ENCODE data around the gene CYP4F8. TPM values are rescaled to one million over a fixed set of nuclear protein-coding genes. Genes with fewer than 3 reads are reported as not detected.
"Not testable (repeated sequence)": the region's sequence is repeated elsewhere in the genome, so short reads cannot be mapped to it uniquely, and the experiment has no call there.

Gene CYP4F8
- total RNA-seq, 2 experiments from 2014 or later = not detected

- H3K27me3 Mint-ChIP-seq = no peaks in the 10 kb centered on the region
- Histone ChIP-seq H3K27me3 (ENCODE audit: control insufficient read depth in 1 of 2, insufficient read depth in 2 of 2, low read length in 2 of 2) (peaks cover 0 to 2% of the 10 kb centered on the region in 2 experiments), H3K36me3 (ENCODE audit: insufficient read depth, low read length) (no peaks in the 10 kb centered on the region), H3K4me3 (ENCODE audit: low read length) (no peak overlapping the region), H3K9me3 (ENCODE audit: control insufficient read depth in 1 of 2, insufficient read depth in 1 of 2, low read length in 2 of 2) (peaks cover 0 to 3% of the 10 kb centered on the region in 2 experiments), H3K4me1 (ENCODE audit: insufficient read depth, low read length) (peaks cover 16% of the 10 kb centered on the region), H3K27ac (ENCODE audit: low read depth in 1 of 2, low read length in 2 of 2) (no peak overlapping the region)
- DNase-seq (peak in 2 of 14 experiments; percentile 31 to 41), ATAC-seq (ENCODE audit: poor library complexity) (peak; percentile 68)
- intact Hi-C loops (cut with DNase I, micrococcal nuclease) = no loop called here
- H3K9me3 Mint-ChIP-seq = no peaks in the 10 kb centered on the region
- TF ChIP-seq CTCF (IDR thresholded peaks at IDR 0.05) = no peak
- POLR2A ChIA-PET = no interaction called here
- CTCF ChIA-PET = no interaction called here
- peak overlapping the region; percentile 79 for H3K27ac Mint-ChIP-seq
- peaks cover 23% of the 10 kb centered on the region for H3K4me1 Mint-ChIP-seq (ENCODE audit: low read depth)
- no peaks in the 10 kb centered on the region for H3K36me3 Mint-ChIP-seq (ENCODE audit: low read depth)
- H3K4me3 Mint-ChIP-seq = no peak overlapping the region
These were observed 58.2 kb downstream of the CYP4F8 start for GRCh38 chr19:15673176-15673654.

- Mint-ChIP-seq H3K27me3 (peaks cover 7% of the 10 kb centered on the region), H3K4me3 (no peak overlapping the region), H3K27ac (no peak overlapping the region), H3K9me3 (no peaks in the 10 kb centered on the region), H3K4me1 (ENCODE audit: low read depth) (peaks cover 23% of the 10 kb centered on the region), H3K36me3 (ENCODE audit: low read depth) (no peaks in the 10 kb centered on the region)
- ChIA-PET CTCF (no interaction called here), POLR2A (no interaction called here)
- Histone ChIP-seq H3K27ac (ENCODE audit: low read depth in 1 of 2, low read length in 2 of 2) (no peak overlapping the region), H3K4me1 (ENCODE audit: insufficient read depth, low read length) (peaks cover 16% of the 10 kb centered on the region), H3K36me3 (ENCODE audit: insufficient read depth, low read length) (no peaks in the 10 kb centered on the region), H3K9me3 (ENCODE audit: control insufficient read depth in 1 of 2, insufficient read depth in 1 of 2, low read length in 2 of 2) (no peaks in the 10 kb centered on the region), H3K4me3 (ENCODE audit: low read length) (no peak overlapping the region), H3K27me3 (ENCODE audit: control insufficient read depth in 1 of 2, insufficient read depth in 2 of 2, low read length in 2 of 2) (no peaks in the 10 kb centered on the region)
- TF ChIP-seq CTCF (IDR thresholded peaks at IDR 0.05) = no peak
- intact Hi-C loops (cut with DNase I, micrococcal nuclease) = no loop called here
- DNase-seq = peak in 1 of 14 experiments; percentile 1
- peak; percentile 51 for ATAC-seq (ENCODE audit: poor library complexity)
These were observed 60.5 kb downstream of the CYP4F8 start for GRCh38 chr19:15675560-15675959.

- POLR2A ChIA-PET = no interaction called here
- ATAC-seq (ENCODE audit: poor library complexity) (no peak), DNase-seq (no peak)
- no peak overlapping the region for H3K4me3 Mint-ChIP-seq
- Histone ChIP-seq H3K27ac (ENCODE audit: low read depth in 1 of 2, low read length in 2 of 2) (no peak overlapping the region), H3K4me1 (ENCODE audit: insufficient read depth, low read length) (no peaks in the 10 kb centered on the region), H3K4me3 (ENCODE audit: low read length) (no peak overlapping the region), H3K27me3 (ENCODE audit: control insufficient read depth in 1 of 2, insufficient read depth in 2 of 2, low read length in 2 of 2) (peaks cover 0 to 7% of the 10 kb centered on the region in 2 experiments), H3K9me3 (ENCODE audit: control insufficient read depth in 1 of 2, insufficient read depth in 1 of 2, low read length in 2 of 2) (no peaks in the 10 kb centered on the region), H3K36me3 (ENCODE audit: insufficient read depth, low read length) (no peaks in the 10 kb centered on the region)
- no peak overlapping the region for H3K27ac Mint-ChIP-seq
- no peaks in the 10 kb centered on the region for H3K36me3 Mint-ChIP-seq (ENCODE audit: low read depth)
- no peaks in the 10 kb centered on the region for H3K4me1 Mint-ChIP-seq (ENCODE audit: low read depth)
- TF ChIP-seq CTCF (IDR thresholded peaks at IDR 0.05) = no peak
- intact Hi-C loops (cut with DNase I, micrococcal nuclease) = no loop called here
- no peaks in the 10 kb centered on the region for H3K9me3 Mint-ChIP-seq
- peaks cover 39% of the 10 kb centered on the region for H3K27me3 Mint-ChIP-seq
- CTCF ChIA-PET = no interaction called here
These were observed 64.1 kb downstream of the CYP4F8 start for GRCh38 chr19:15679089-15679488.

GRCh38 chr19:15679865-15680264, 64.8 kb downstream of the CYP4F8 start:
- H3K36me3 ChIP-seq (ENCODE audit: insufficient read depth, low read length); H3K9me3 Mint-ChIP-seq; CTCF ChIA-PET; H3K4me1 ChIP-seq (ENCODE audit: insufficient read depth, low read length); DNase-seq; intact Hi-C loops (cut with DNase I, micrococcal nuclease); H3K27ac ChIP-seq (ENCODE audit: low read depth in 1 of 2, low read length in 2 of 2); H3K4me3 Mint-ChIP-seq; H3K4me3 ChIP-seq (ENCODE audit: low read length); H3K4me1 Mint-ChIP-seq (ENCODE audit: low read depth); H3K9me3 ChIP-seq (ENCODE audit: control insufficient read depth in 1 of 2, insufficient read depth in 1 of 2, low read length in 2 of 2); H3K27ac Mint-ChIP-seq; POLR2A ChIA-PET; ATAC-seq (ENCODE audit: poor library complexity); H3K36me3 Mint-ChIP-seq (ENCODE audit: low read depth); H3K27me3 ChIP-seq (ENCODE audit: control insufficient read depth in 1 of 2, insufficient read depth in 2 of 2, low read length in 2 of 2): not testable (repeated sequence)
- peaks cover 44% of the 10 kb centered on the region for H3K27me3 Mint-ChIP-seq

Data from CD4-positive, alpha-beta T cell (primary cell).